Measurements from ENCODE around the gene PPM1E. TPM values are rescaled to one million over a fixed set of nuclear protein-coding genes. Genes with fewer than 3 reads are reported as not detected.

PPM1E gene
- total RNA-seq, 1 experiment from 2014 or later, result 0.09 TPM

- Mint-ChIP-seq H3K36me3 (ENCODE audit: insufficient read depth, unreplicated experiment) (no peaks in the 10 kb centered on the region), H3K4me3 (ENCODE audit: low read depth, unreplicated experiment) (no peak overlapping the region), H3K27ac (ENCODE audit: unreplicated experiment) (no peak overlapping the region), H3K9me3 (ENCODE audit: low read depth, unreplicated experiment) (no peaks in the 10 kb centered on the region), H3K27me3 (ENCODE audit: unreplicated experiment) (no peaks in the 10 kb centered on the region), H3K4me1 (ENCODE audit: low read depth, unreplicated experiment) (no peaks in the 10 kb centered on the region)
- DNase-seq, result no peak
- BruUV-seq (replicated peaks), result no TSS peak
- intact Hi-C loops (cut with micrococcal nuclease; ENCODE audit: unreplicated experiment), result no loop called here
- no peak for TF ChIP-seq CTCF (IDR thresholded peaks at IDR 0.05; ENCODE audit: unreplicated experiment)
- CTCF ChIA-PET, result no interaction called here
Measured at GRCh38 chr17:59024916-59025315, 269.3 kb downstream of the PPM1E start.

- BruUV-seq (replicated peaks), result no TSS peak
- CTCF ChIA-PET, result no interaction called here
Measured at GRCh38 chr17:59026176-59026939, 270.7 kb downstream of the PPM1E start.

GRCh38 chr17:59027750-59028149 is 272.1 kb downstream of the PPM1E start:
- BruUV-seq (replicated peaks), result no TSS peak
- Mint-ChIP-seq H3K36me3 (ENCODE audit: insufficient read depth, unreplicated experiment) (no peaks in the 10 kb centered on the region), H3K27me3 (ENCODE audit: unreplicated experiment) (no peaks in the 10 kb centered on the region), H3K27ac (ENCODE audit: unreplicated experiment) (no peak overlapping the region), H3K4me1 (ENCODE audit: low read depth, unreplicated experiment) (no peaks in the 10 kb centered on the region), H3K4me3 (ENCODE audit: low read depth, unreplicated experiment) (no peak overlapping the region), H3K9me3 (ENCODE audit: low read depth, unreplicated experiment) (no peaks in the 10 kb centered on the region)
- CTCF ChIA-PET, result no interaction called here
- intact Hi-C loops (cut with micrococcal nuclease; ENCODE audit: unreplicated experiment), result no loop called here
- TF ChIP-seq CTCF (IDR thresholded peaks at IDR 0.05; ENCODE audit: unreplicated experiment), result no peak
- DNase-seq, result no peak

More at GRCh38 chr17:59026176-59026939, 270.7 kb downstream of the PPM1E start:
- H3K27me3 Mint-ChIP-seq (ENCODE audit: unreplicated experiment), result no peaks in the 10 kb centered on the region
- TF ChIP-seq CTCF (IDR thresholded peaks at IDR 0.05; ENCODE audit: unreplicated experiment), result no peak
- no peak overlapping the region for H3K27ac Mint-ChIP-seq (ENCODE audit: unreplicated experiment)
- no peaks in the 10 kb centered on the region for H3K9me3 Mint-ChIP-seq (ENCODE audit: low read depth, unreplicated experiment)
- no peaks in the 10 kb centered on the region for H3K36me3 Mint-ChIP-seq (ENCODE audit: insufficient read depth, unreplicated experiment)
- no peak for DNase-seq
- intact Hi-C loops (cut with micrococcal nuclease; ENCODE audit: unreplicated experiment), result no loop called here
- no peaks in the 10 kb centered on the region for H3K4me1 Mint-ChIP-seq (ENCODE audit: low read depth, unreplicated experiment)
- no peak overlapping the region for H3K4me3 Mint-ChIP-seq (ENCODE audit: low read depth, unreplicated experiment)

GRCh38 chr17:59028328-59028727 is 272.7 kb downstream of the PPM1E start:
- Mint-ChIP-seq H3K9me3 (ENCODE audit: low read depth, unreplicated experiment) (no peaks in the 10 kb centered on the region), H3K27ac (ENCODE audit: unreplicated experiment) (no peak overlapping the region), H3K4me3 (ENCODE audit: low read depth, unreplicated experiment) (no peak overlapping the region), H3K4me1 (ENCODE audit: low read depth, unreplicated experiment) (no peaks in the 10 kb centered on the region), H3K27me3 (ENCODE audit: unreplicated experiment) (no peaks in the 10 kb centered on the region), H3K36me3 (ENCODE audit: insufficient read depth, unreplicated experiment) (no peaks in the 10 kb centered on the region)
- intact Hi-C loops (cut with micrococcal nuclease; ENCODE audit: unreplicated experiment), result no loop called here
- CTCF ChIA-PET, result no interaction called here
- DNase-seq, result no peak
- no TSS peak for BruUV-seq (replicated peaks)
- no peak for TF ChIP-seq CTCF (IDR thresholded peaks at IDR 0.05; ENCODE audit: unreplicated experiment)
